B cell (primary cell): ENCODE data around the gene STRADA.

Experiments
- CTCF ChIP-seq: fragments of 200-600 bp; IDR thresholded peaks from one replicate; pipeline ENCODE4 v1.8.0; 2022; ENCODE audit warnings: antibody characterized with exemption, mild to moderate bottlenecking
- EZH2 ChIP-seq: IDR thresholded peaks from 2 replicates; pipeline ENCODE4 v1.6.1; 2012; ENCODE audit warnings: borderline replicate concordance, low read depth, mild to moderate bottlenecking, moderate library complexity, low read length; ENCODE audit not compliant: insufficient read depth, poor library complexity, severe bottlenecking

- TF ChIP-seq EZH2 (no peak), CTCF (no peak)
These were observed 35.9 kb downstream of the STRADA start for GRCh38 chr17:63705657-63706056.
